DMS79 treated with DMSO at 0.1 percent for 48 hours (cell line): Measurements from ENCODE around the gene BMP4.

ENCODE experiments used
- DNase-seq: peaks from one replicate; lab custom pipeline; 2025; lab: John Stamatoyannopoulos, UW

The BMP4 gene

GRCh38 chr14:53946071-53946403 lies 10.6 kb downstream of the BMP4 start:
- no peak for DNase-seq

DNA sequence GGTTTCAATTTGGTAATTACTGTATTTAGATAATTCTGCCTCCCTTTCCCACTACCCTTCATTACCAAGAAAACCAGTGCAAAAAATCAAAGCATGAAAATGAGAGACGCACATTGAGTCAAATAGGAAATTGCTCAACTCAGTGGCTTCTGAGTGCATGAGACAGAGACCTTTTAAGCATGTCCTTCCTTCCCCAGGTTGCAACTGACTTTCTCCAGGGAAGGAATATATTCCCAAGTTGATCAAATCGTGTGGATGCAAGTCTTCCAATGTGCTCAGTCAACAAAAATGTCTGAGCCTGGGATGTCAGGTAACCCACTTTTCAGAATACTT lies 12.9 kb downstream of the BMP4 start:
- DNase-seq: no peak

DNA sequence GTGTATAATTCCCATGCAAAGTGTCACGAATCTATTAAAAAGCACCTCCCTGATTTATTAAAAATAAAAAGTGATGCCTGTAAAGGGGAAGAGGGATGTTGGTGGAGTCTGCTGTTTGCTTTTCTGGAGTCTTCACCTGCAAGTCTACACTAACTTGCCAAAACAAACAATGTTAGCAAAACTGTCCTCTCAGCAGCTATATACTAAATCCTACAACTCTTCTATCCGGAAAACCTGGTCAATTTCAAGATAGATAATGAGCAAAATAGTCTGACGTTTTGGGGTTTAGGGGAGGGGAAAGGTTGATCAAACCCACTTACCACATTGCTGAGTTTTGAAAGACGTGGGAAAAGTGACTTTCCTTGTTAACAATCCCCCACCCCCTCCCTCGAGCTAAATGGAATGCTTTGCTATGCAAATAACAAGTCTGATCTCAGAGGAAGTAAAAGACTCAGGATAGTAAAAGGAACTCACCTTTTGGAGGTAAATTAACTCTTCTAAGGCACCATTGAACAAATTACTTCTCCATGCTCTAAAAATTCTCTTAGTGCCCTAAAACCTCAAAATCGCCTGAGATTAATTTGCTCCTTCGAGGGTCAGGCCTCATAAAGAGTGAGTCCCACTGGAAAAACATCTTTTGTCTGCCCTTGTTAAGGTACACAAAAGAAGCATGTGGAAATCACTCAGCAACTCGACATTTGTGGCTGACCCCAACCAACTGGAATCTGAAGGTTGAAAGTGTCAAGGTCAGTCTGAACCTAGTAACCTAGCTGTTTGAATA lies 13.5 kb downstream of the BMP4 start:
- DNase-seq: peak; percentile 84

DNA sequence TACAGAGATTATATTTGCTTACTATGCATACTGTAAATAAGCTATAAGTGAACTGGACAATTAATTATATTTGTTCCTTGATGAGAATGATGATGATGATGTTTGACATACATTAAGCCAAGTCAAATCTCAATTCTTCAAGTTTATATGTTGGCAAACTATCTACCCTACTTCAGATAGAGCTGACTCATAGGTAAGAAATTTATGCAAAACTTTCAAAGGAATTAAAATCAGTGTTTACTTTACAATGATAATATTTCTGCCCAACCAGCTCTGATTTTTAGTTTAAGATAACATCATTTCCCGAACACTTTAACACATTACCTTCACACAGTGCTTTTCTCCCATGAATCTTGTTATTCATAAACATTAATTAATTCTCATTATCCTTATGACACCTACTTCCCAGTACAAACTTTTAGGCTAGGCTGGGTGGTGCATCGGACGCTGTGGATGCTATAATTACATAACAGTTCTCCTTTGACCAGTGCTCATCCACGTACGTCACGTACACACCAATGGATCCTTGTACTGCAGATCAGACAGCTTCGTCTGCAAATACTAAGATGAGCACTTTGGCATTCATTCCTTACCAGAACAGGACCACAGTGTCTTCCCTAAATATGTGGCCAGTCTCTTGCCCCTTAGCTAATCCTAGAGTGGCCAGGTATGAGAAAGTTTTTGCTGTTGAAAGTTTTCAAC lies 18.3 kb downstream of the BMP4 start:
- DNase-seq: no peak

- DNase-seq: no peak
Observed at GRCh38 chr14:53934778-53935414, 21.7 kb downstream of the BMP4 start.

GRCh38 chr14:53932966-53933365 lies 23.7 kb downstream of the BMP4 start:
- DNase-seq: no peak

- no peak for DNase-seq
Observed at GRCh38 chr14:53929871-53930715, 26.5 kb downstream of the BMP4 start.

GRCh38 chr14:53927171-53927570 lies 29.5 kb downstream of the BMP4 start:
- no peak for DNase-seq

DNA sequence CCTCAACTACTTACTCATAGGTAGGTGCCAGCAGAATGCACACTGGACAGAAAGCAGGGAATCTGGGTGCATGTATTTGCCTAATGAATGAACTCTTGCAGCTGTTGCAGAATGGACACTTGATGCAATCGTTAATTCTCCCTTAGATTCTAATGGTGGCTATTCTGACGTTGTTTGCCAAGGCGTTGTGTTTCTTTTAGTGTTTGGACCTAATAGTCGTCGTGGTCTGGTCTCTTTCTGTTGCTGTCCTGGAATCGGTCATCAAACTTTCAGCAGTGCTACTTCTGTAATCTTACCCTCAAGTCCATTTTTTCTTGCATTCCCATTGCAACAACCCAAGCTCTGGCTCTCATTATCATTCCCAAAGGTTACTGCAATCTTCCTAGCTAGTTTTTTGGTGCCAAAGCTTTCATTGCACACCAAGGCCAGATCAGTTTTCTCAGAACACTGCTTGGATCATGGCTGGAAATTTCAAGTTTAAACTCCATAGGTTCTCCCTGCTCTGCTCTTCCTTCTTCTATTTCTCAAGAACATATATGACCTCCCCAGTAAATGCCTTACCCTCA lies 31.3 kb downstream of the BMP4 start:
- DNase-seq: no peak

DNA sequence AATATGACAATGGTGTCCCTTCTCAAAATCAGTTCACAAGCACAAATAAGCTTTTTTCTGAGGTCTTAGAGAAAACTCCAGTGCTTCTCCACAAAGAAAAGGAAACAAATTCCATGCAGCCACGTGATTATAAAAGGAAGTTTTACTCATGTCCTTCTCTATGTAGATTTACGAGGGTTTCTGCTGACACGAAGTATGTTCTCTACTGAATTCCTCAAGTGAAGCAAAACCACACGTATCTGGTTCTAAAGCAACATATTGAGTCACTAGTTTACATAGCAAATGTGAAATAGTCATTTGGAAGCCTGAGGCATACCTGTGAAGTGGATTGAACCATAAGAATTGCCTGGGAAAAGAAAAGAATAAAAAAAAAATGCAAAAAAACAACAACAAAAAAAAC lies 31.9 kb downstream of the BMP4 start:
- no peak for DNase-seq

GRCh38 chr14:53921027-53921426 lies 35.6 kb downstream of the BMP4 start:
- DNase-seq: no peak

GRCh38 chr14:53916239-53916638 lies 40.4 kb downstream of the BMP4 start:
- no peak for DNase-seq

- no peak for DNase-seq
Observed at GRCh38 chr14:53915364-53916014, 41.1 kb downstream of the BMP4 start.

GRCh38 chr14:53912021-53912420 lies 44.6 kb downstream of the BMP4 start:
- no peak for DNase-seq

DNA sequence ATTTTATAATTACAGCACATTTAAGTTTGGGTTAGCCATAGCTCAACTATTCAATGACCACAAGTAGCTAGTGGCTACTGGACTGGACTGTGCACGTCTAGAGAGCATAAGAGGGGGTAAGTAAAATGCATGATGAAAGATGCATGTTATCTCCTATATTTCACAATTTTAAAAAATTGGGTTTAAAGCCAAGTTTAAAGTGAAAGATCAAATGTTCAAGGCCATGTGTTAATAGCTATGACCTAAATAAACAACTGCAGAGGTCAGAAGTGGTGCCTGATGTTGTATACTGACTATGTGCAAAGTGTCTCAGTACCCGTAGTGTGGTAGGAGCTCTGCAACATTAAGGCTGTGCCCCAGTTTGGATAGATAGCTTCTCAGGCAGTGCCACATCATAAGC lies 48.2 kb downstream of the BMP4 start:
- no peak for DNase-seq

DNA sequence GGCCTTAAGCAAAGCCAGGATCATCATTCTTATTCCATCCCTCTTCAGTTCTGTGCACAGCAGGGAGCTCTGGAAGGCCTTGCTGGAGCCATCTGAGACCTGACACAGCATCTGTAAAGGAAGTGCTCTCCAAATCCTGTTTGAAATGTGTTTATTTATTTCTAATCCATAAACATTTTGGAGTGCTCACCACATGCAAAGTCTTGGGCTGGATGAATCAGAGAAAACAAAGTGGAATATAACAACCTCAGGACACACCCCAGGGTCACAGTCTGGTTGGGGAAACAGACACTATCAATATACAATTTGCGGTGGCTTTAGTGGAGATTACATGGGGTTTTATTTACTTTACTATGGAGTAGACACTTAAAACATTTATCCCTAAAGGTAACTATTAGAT lies 54.3 kb downstream of the BMP4 start:
- no peak for DNase-seq

DNA sequence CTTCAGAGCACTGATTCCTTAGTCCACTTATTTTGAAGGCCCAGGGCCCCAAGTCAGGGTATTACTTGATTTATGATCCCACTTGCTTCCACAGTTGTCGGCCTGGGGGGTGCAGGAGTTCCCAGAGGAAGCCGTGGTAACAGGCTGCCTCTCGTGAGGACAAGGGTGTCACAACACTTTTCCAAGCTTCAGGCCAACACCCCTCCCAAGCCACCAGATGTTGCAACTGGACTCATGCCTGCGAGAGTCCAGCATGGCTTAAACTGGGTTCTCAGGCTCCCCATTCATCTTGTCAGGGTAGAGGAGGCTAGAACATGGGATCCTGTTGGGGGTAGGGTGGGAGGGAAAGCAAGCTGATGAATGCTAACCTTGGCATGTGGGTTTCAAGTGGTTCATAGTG lies 56.1 kb downstream of the BMP4 start:
- no peak for DNase-seq
